AG04450 (cell line): Measurements from ENCODE around the gene HOXA3. TPM values are rescaled to one million over a fixed set of nuclear protein-coding genes. Genes with fewer than 3 reads are reported as not detected.

Experiments used
- CTCF ChIA-PET: fragments of 300-600, 350-600 bp; formaldehyde crosslinking; extraction: SDS; loops from one replicate; lab custom pipeline; 2022; ENCODE audit warnings: antibody characterized with exemption, inconsistent platforms; lab: Charles Lee
- POLR2A ChIA-PET: fragments of 350-600 bp; formaldehyde crosslinking; extraction: SDS; loops from one replicate; lab custom pipeline; 2021; ENCODE audit warnings: antibody characterized with exemption, inconsistent platforms; lab: Yijun Ruan, JAX
- DNase-seq: peaks from one replicate; pipeline ENCODE4 v3.0.0-alpha.2; 2011; ENCODE audit warnings: low read depth, low spot score
- H3K27ac ChIP-seq: one replicate; pipeline ENCODE4 v1.5.1; 2012; ENCODE audit warnings: low read depth, low read length, control low read depth
- H3K27me3 ChIP-seq: one replicate; pipeline ENCODE4 v1.6.0; 2012; ENCODE audit warnings: low read length; ENCODE audit not compliant: control insufficient read depth, insufficient read depth
- H3K4me3 ChIP-seq: 2 replicates; pipeline ENCODE4 v1.5.1; 2011; ENCODE audit warnings: mild to moderate bottlenecking, low read depth, low read length, control low read depth
- H3K9me3 ChIP-seq: 2 replicates; pipeline ENCODE4 v1.5.1; 2012; ENCODE audit warnings: low read length; ENCODE audit not compliant: control insufficient read depth, insufficient read depth
- polyA plus RNA-seq: library from polyadenylated mRNA; depleted of rRNA; stranded (reverse); fragments of >200 nt; gene quantifications from 2 replicates; pipeline ENCODE4 v1.2.3, GENCODE V29; 2011
- TF ChIP-seq, protein P1 (sequence below): IDR thresholded peaks from 2 replicates; pipeline ENCODE4 v1.5.1; 2011; ENCODE audit warnings: low read depth, low read length, control low read depth, inconsistent platforms

Gene HOXA3
- polyA plus RNA-seq, 1 experiment, result 1.6 TPM

- DNase-seq, result no peak
- TF ChIP-seq, protein P1, sequence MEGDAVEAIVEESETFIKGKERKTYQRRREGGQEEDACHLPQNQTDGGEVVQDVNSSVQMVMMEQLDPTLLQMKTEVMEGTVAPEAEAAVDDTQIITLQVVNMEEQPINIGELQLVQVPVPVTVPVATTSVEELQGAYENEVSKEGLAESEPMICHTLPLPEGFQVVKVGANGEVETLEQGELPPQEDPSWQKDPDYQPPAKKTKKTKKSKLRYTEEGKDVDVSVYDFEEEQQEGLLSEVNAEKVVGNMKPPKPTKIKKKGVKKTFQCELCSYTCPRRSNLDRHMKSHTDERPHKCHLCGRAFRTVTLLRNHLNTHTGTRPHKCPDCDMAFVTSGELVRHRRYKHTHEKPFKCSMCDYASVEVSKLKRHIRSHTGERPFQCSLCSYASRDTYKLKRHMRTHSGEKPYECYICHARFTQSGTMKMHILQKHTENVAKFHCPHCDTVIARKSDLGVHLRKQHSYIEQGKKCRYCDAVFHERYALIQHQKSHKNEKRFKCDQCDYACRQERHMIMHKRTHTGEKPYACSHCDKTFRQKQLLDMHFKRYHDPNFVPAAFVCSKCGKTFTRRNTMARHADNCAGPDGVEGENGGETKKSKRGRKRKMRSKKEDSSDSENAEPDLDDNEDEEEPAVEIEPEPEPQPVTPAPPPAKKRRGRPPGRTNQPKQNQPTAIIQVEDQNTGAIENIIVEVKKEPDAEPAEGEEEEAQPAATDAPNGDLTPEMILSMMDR, result no peak; the same call in 1 of the 2 replicates
- ChIA-PET POLR2A (interaction anchor here (0.5 to 3.3 kb wide), 24 partner anchors 8 to 1282 kb away, joined by 3 to 21 read pairs (median 4); partner anchors contain the start of genes CBX3, HNRNPA2B1, HOXA3 and HOXA4), CTCF (interaction anchor here (0.6 to 7.8 kb wide), 33 partner anchors 9 to 951 kb away, joined by 3 to 93 read pairs (median 7); partner anchors contain the start of genes HOXA3, HOXA4 and HOXA7)
- Histone ChIP-seq H3K27ac (peak overlapping the region; percentile 93), H3K9me3 (no peaks in the 10 kb centered on the region; the same call in 1 of the 2 replicates), H3K27me3 (no peaks in the 10 kb centered on the region), H3K4me3 (peak overlapping the region; percentile 58)
Measured at GRCh38 chr7:27143950-27144780, 8.2 kb downstream of the HOXA3 start.

- ChIA-PET POLR2A (interaction anchor here (0.5 to 4.1 kb wide), 23 partner anchors 9 to 1281 kb away, joined by 3 to 23 read pairs (median 4); partner anchors contain the start of genes CBX3, HNRNPA2B1, HOXA3 and HOXA4), CTCF (interaction anchor here (0.5 to 7.8 kb wide), 39 partner anchors 9 to 1283 kb away, joined by 3 to 93 read pairs (median 6); partner anchors contain the start of genes HOXA3, HOXA4 and HOXA7)
- peak; percentile 100 for DNase-seq
- H3K9me3 ChIP-seq, result no peaks in the 10 kb centered on the region; the same call in 1 of the 2 replicates
- peak within 1 kb of the TSS; percentile 93 for H3K27ac ChIP-seq
- H3K4me3 ChIP-seq, result peak within 1 kb of the TSS; percentile 94
- TF ChIP-seq, protein P1, result peak; percentile 84; the same call in 1 of the 2 replicates
- no peaks in the 10 kb centered on the region for H3K27me3 ChIP-seq
Measured at GRCh38 chr7:27143023-27143949, 9.1 kb downstream of the HOXA3 start, which contains the start of gene HOXA5. TSS of gene HOXA5 (minus strand) at chr7:27143681. CDS start at chr7:27143607, 74 bp downstream.

GRCh38 chr7:27142580-27143022 is 9.8 kb downstream of the HOXA3 start:
- peak overlapping the region; percentile 88 for H3K27ac ChIP-seq
- CTCF ChIA-PET, result interaction anchor here (0.9 to 7.8 kb wide), 12 partner anchors 8 to 773 kb away, joined by 3 to 93 read pairs (median 12); partner anchors contain the start of gene HOXA3
- H3K27me3 ChIP-seq, result no peaks in the 10 kb centered on the region
- H3K4me3 ChIP-seq, result peak overlapping the region; percentile 94
- TF ChIP-seq, protein P1, result no peak
- H3K9me3 ChIP-seq, result no peaks in the 10 kb centered on the region; the same call in 1 of the 2 replicates
- POLR2A ChIA-PET, result interaction anchor here (1.3 to 4.1 kb wide), 8 partner anchors 10 to 942 kb away, joined by 3 to 23 read pairs (median 8); partner anchors contain the start of genes HNRNPA2B1 and HOXA3
- no peak for DNase-seq

GRCh38 chr7:27141923-27142579 is 10.3 kb downstream of the HOXA3 start:
- ChIA-PET POLR2A (interaction anchor here (2.0 to 4.1 kb wide), 2 partner anchors 27 to 44 kb away, joined by 6 to 23 read pairs; no protein-coding TSS in a partner anchor), CTCF (interaction anchor here (0.6 to 7.8 kb wide), 17 partner anchors 8 to 772 kb away, joined by 3 to 93 read pairs (median 6); partner anchors contain the start of genes HOXA3 and HOXA4)
- TF ChIP-seq, protein P1, result peak; percentile 28; the same call in 1 of the 2 replicates
- no peak for DNase-seq
- H3K9me3 ChIP-seq, result no peaks in the 10 kb centered on the region; the same call in 1 of the 2 replicates
- H3K27ac ChIP-seq, result peak overlapping the region; percentile 88
- H3K4me3 ChIP-seq, result peak overlapping the region; percentile 94
- no peaks in the 10 kb centered on the region for H3K27me3 ChIP-seq
